H1 (cell line): ENCODE results near the gene RNASET2. TPM values are rescaled to one million over a fixed set of nuclear protein-coding genes. Genes with fewer than 3 reads are reported as not detected.

ENCODE experiments used
- CTCF ChIA-PET: fragments of 300-600 bp; sonication (Branson Sonifier 250); formaldehyde crosslinking; loops from one replicate; lab custom pipeline; 2021; ENCODE audit not compliant: partially characterized antibody; lab: Charles Lee
- POLR2A ChIA-PET: fragments of 300-600 bp; sonication (Branson Sonifier 250); formaldehyde crosslinking; loops from one replicate; lab custom pipeline; 2021; ENCODE audit warnings: inconsistent platforms; ENCODE audit not compliant: partially characterized antibody; lab: Charles Lee
- DNase-seq, 2 experiments: peaks; one replicate each; pipeline versions ENCODE4 v3.0.0 to v3.0.0-alpha.2; 2010 to 2022; ENCODE audit warnings: low spot score in 2 of 2, low read depth in 1 of 2, mixed read lengths in 1 of 2
- FAIRE-seq: peaks from 2 replicates; lab custom pipeline; 2011; peaks lifted over from hg19 to GRCh38; lab: Jason Lieb, UNC
- H2AFZ ChIP-seq: 2 replicates; pipeline ENCODE4 v1.8.1; 2012; ENCODE audit warnings: low read length, inconsistent platforms
- H2AK5ac ChIP-seq: 2 replicates; pipeline ENCODE4 v1.6.1; 2013; ENCODE audit warnings: low read depth, low read length
- H2BK120ac ChIP-seq: replicated peaks from 2 replicates; pipeline ENCODE3; 2013; ENCODE audit warnings: low read depth, low read length, inconsistent platforms
- H2BK12ac ChIP-seq: 2 replicates; pipeline ENCODE4 v1.6.1; 2013; ENCODE audit warnings: low read depth, low read length
- H2BK15ac ChIP-seq: 2 replicates; pipeline ENCODE4 v1.6.1; 2013; ENCODE audit warnings: low read length
- H2BK20ac ChIP-seq: 2 replicates; pipeline ENCODE4 v1.6.1; 2013; ENCODE audit warnings: low read length
- H2BK5ac ChIP-seq: 2 replicates; pipeline ENCODE4 v1.6.1; 2013; ENCODE audit warnings: low read depth, low read length
- H3K14ac ChIP-seq: 2 replicates; pipeline ENCODE4 v1.6.1; 2013; ENCODE audit warnings: inconsistent platforms; ENCODE audit not compliant: insufficient read length
- H3K18ac ChIP-seq: 2 replicates; pipeline ENCODE4 v1.6.1; 2013; ENCODE audit warnings: low read length; ENCODE audit errors: extremely low read depth
- H3K23ac ChIP-seq: 2 replicates; pipeline ENCODE4 v1.6.1; 2013; ENCODE audit warnings: inconsistent platforms; ENCODE audit not compliant: insufficient read length
- H3K23me2 ChIP-seq: 2 replicates; pipeline ENCODE4 v1.6.1; 2013; ENCODE audit warnings: low read depth, low read length
- H3K27ac ChIP-seq: 2 replicates; pipeline ENCODE4 v1.6.1; 2011; ENCODE audit warnings: low read depth, low read length, inconsistent platforms
- H3K27me3 ChIP-seq, 4 experiments: replicated peaks in 1 of 4; 1 replicate in 1 of 4; 2 replicates in 3 of 4; pipeline versions ENCODE4 v1.6.1 to v1.8.1; 2011 to 2013; ENCODE audit warnings: low read length in 3 of 4, mild to moderate bottlenecking in 3 of 4, inconsistent platforms in 2 of 4, mixed read lengths in 2 of 4, moderate library complexity in 1 of 4; ENCODE audit not compliant: control insufficient read depth in 3 of 4, insufficient read depth in 3 of 4; ENCODE audit errors: extremely low read depth in 1 of 4
- H3K36me3 ChIP-seq, 4 experiments: 2 replicates each; pipeline versions ENCODE4 v1.6.1 to v1.8.1; 2011 to 2013; ENCODE audit warnings: mild to moderate bottlenecking in 4 of 4, low read length in 3 of 4, moderate library complexity in 2 of 4, control low read depth in 1 of 4, inconsistent platforms in 1 of 4; ENCODE audit not compliant: insufficient read depth in 4 of 4, control insufficient read depth in 2 of 4
- H3K4ac ChIP-seq: replicated peaks from 2 replicates; pipeline ENCODE3; 2013; ENCODE audit warnings: low read length, low read depth, mixed read lengths, inconsistent platforms; ENCODE audit not compliant: insufficient read length
- H3K4me1 ChIP-seq, 4 experiments: replicated peaks in 1 of 4; 1 replicate in 1 of 4; 2 replicates in 3 of 4; pipeline versions ENCODE4 v1.6.1 to v1.8.1; 2011 to 2013; ENCODE audit warnings: low read length in 3 of 4, inconsistent platforms in 2 of 4, mixed read lengths in 1 of 4; ENCODE audit not compliant: insufficient read depth in 4 of 4, control insufficient read depth in 3 of 4
- H3K4me2 ChIP-seq, 2 experiments: 2 replicates each; pipeline versions ENCODE4 v1.6.1 to v1.8.1; 2011 to 2013; ENCODE audit warnings: low read depth in 2 of 2, low read length in 2 of 2, control low read depth in 1 of 2, inconsistent platforms in 1 of 2, mild to moderate bottlenecking in 1 of 2; ENCODE audit not compliant: insufficient read depth in 1 of 2
- H3K4me3 ChIP-seq, 4 experiments: fragments of 200-600, 300-600 bp in 1 of 4; sonication (generic), shearing (Covaris generic), sonication (Bioruptor Twin) in 1 of 4; 2 replicates each; pipeline versions ENCODE4 v1.5.1 to v1.8.1; 2011 to 2016; ENCODE audit warnings: low read length in 4 of 4, low read depth in 3 of 4, control low read depth in 2 of 4, inconsistent platforms in 2 of 4, mild to moderate bottlenecking in 2 of 4, mixed read lengths in 1 of 4, moderate library complexity in 1 of 4; ENCODE audit not compliant: insufficient read depth in 2 of 4; ENCODE audit errors: extremely low read depth in 1 of 4
- H3K56ac ChIP-seq: replicated peaks from 2 replicates; pipeline ENCODE3; 2013; ENCODE audit warnings: low read depth, mild to moderate bottlenecking, mixed read lengths, low read length, inconsistent platforms; ENCODE audit not compliant: insufficient read length
- H3K79me1 ChIP-seq: 2 replicates; pipeline ENCODE4 v1.6.1; 2013; ENCODE audit warnings: low read depth, low read length, control low read depth
- H3K79me2 ChIP-seq, 2 experiments: 2 replicates each; pipeline versions ENCODE4 v1.6.1 to v1.8.1; 2012 to 2013; ENCODE audit warnings: low read length in 2 of 2, mild to moderate bottlenecking in 2 of 2, inconsistent platforms in 1 of 2; ENCODE audit not compliant: insufficient read depth in 2 of 2, control insufficient read depth in 1 of 2
- H3K9ac ChIP-seq, 4 experiments: replicated peaks in 1 of 4; 1 replicate in 1 of 4; 2 replicates in 3 of 4; pipeline versions ENCODE4 v1.6.1 to v1.8.1; 2011 to 2013; ENCODE audit warnings: low read depth in 3 of 4, low read length in 3 of 4, control low read depth in 2 of 4, mild to moderate bottlenecking in 2 of 4, moderate library complexity in 2 of 4, inconsistent platforms in 1 of 4; ENCODE audit errors: extremely low read depth in 1 of 4
- H3K9me3 ChIP-seq, 2 experiments: 2 replicates each; pipeline versions ENCODE4 v1.6.1 to v1.8.1; 2012 to 2013; ENCODE audit warnings: mild to moderate bottlenecking in 2 of 2, moderate library complexity in 2 of 2, control low read depth in 1 of 2, inconsistent platforms in 1 of 2, low read depth in 1 of 2, low read length in 1 of 2, mixed read lengths in 1 of 2; ENCODE audit not compliant: insufficient read depth in 2 of 2
- H4K20me1 ChIP-seq, 2 experiments: replicated peaks in 1 of 2; 2 replicates each; pipeline versions ENCODE3 to v1.8.1; 2011 to 2013; ENCODE audit warnings: inconsistent platforms in 2 of 2, low read length in 2 of 2, mild to moderate bottlenecking in 1 of 2; ENCODE audit not compliant: insufficient read depth in 2 of 2, control insufficient read depth in 1 of 2
- H4K5ac ChIP-seq: 2 replicates; pipeline ENCODE4 v1.6.1; 2013; ENCODE audit warnings: low read length, low read depth, mixed read lengths, inconsistent platforms; ENCODE audit not compliant: insufficient read length
- H4K8ac ChIP-seq: 2 replicates; pipeline ENCODE4 v1.8.0; 2013; ENCODE audit warnings: mild to moderate bottlenecking, moderate library complexity, low read length, inconsistent platforms; ENCODE audit not compliant: insufficient read depth; ENCODE audit errors: extremely low read depth
- H4K91ac ChIP-seq: replicated peaks from 2 replicates; pipeline ENCODE3; 2013; ENCODE audit warnings: low read length, mixed read lengths, inconsistent platforms; ENCODE audit not compliant: insufficient read length
- WGBS, 2 experiments: shearing (Covaris generic) in 1 of 2; methylation state at CpG; one replicate each; pipeline versions ENCODE4 v1.1.6 to v1.1.7; 2013 to 2015; ENCODE audit warnings: low lambda C conversion rate in 2 of 2, mixed read lengths in 2 of 2, inconsistent platforms in 1 of 2, low coverage in 1 of 2, missing lambda C conversion rate in 1 of 2; ENCODE audit not compliant: insufficient replicate concordance in 2 of 2, insufficient coverage in 1 of 2, insufficient read length in 1 of 2; ENCODE audit errors: extremely low coverage in 1 of 2, missing lambda C conversion rate in 1 of 2; 5-methylcytosine and 5-hydroxymethylcytosine counted together
- polyA plus RNA-seq, 7 experiments: library from polyadenylated mRNA; depleted of rRNA in 3 of 7; stranded (reverse) in 5 of 7; unstranded in 2 of 7; fragments of >200 nt in 5 of 7; fragments of 200-250 nt in 2 of 7; gene quantifications; 1 replicate in 5 of 7; 2 replicates in 1 of 7; 4 replicates in 1 of 7; pipeline versions ENCODE4 v1.2.1 to v1.2.3, GENCODE V29; 2011 to 2013; ENCODE audit warnings: missing spikeins in 2 of 7, mixed read lengths in 2 of 7
- total RNA-seq: library from RNA; stranded (reverse); fragmentation: NEBNext Ultra II Directional; extraction: Animal tissue kit (Norgen Biotek cat#: 25700); gene quantifications from 2 replicates; pipeline ENCODE4 v1.2.1, GENCODE V29; 2021

The RNASET2 gene
- total and polyA plus RNA-seq, 2 of the 8 experiments (the other 6 are each of a cell fraction or from before 2014, with no cell fraction given): 15.7 to 22.9 TPM

DNA sequence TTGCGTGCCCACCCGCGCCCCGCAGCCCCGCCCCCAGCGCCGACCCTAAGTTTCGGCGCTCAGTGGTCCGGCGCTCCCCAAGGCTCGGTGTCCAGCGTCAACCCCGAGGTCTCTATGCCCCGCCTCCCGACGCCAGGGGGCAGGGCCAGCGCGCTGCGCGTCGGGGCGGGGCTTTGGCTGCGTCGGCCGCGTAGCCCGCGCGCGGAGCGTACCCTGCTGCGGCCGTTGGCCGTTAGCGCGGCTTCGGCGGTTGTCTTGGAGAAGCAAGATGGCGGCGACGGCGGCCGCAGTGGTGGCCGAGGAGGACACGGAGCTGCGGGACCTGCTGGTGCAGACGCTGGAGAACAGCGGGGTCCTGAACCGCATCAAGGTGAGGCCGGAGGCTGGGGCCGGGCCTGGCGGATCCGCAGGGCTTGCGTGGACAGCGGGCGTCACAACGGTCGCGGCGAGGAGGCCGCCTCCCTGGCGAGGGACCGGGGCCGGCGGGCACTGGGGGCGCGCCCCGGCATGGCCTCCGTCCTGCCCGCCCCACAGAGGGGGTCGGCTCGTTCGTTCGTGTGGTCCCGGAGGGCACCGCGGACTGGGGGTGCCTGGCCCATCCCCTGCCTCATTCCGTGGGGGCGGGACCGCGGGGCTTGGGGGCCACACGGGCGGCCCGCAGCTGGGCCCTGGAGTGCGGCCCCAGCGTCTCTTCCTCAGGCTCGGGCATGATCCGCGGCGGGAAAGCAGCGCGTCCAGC, 43.0 kb upstream of the RNASET2 start, which contains the start of gene CEP43:
Gene CEP43 (plus strand): TSS at position 253 of the 739 bp plus-strand sequence. CDS start 16 bp downstream, at position 269.
- no peak within 1 kb of the TSS for H2BK15ac ChIP-seq
- H3K18ac ChIP-seq: no peak within 1 kb of the TSS; the same call in 1 of the 2 replicates
- no peak within 1 kb of the TSS for H2BK20ac ChIP-seq
- H3K23ac ChIP-seq: no peak within 1 kb of the TSS
- ChIA-PET POLR2A (interaction anchor here (0.6 to 2.9 kb wide), 14 partner anchors 8 to 373 kb away, joined by 3 to 11 read pairs (median 4); partner anchors contain the start of gene RNASET2), CTCF (interaction anchor here (0.7 to 2.5 kb wide), 9 partner anchors 10 to 224 kb away, joined by 3 to 13 read pairs (median 3); partner anchors contain the start of gene RNASET2)
- WGBS, 2 experiments: 2% methylated on average over 27 of the region's 93 CpGs; no CpG with 5 or more reads in 1 of the 2 experiments
- peaks cover 6 to 8% of the 10 kb centered on the region in 2 experiments for H4K20me1 ChIP-seq
- no peak within 1 kb of the TSS for H2BK120ac ChIP-seq
- H3K79me1 ChIP-seq: peaks cover 13% of the 10 kb centered on the region
- H3K14ac ChIP-seq: no peak within 1 kb of the TSS
- H2BK5ac ChIP-seq: peak within 1 kb of the TSS; percentile 84
- H3K23me2 ChIP-seq: peaks cover 6% of the 10 kb centered on the region; the same call in 1 of the 2 replicates
- peaks cover 2 to 41% (median 10%) of the 10 kb centered on the region in 4 experiments; a peak in 6 of 8 replicates for H3K36me3 ChIP-seq
- H3K9ac ChIP-seq: peak within 1 kb of the TSS; percentile 84 to 89 (median 86)
- H3K4me2 ChIP-seq: peak within 1 kb of the TSS; percentile 83 to 91
- H4K91ac ChIP-seq: peak within 1 kb of the TSS; percentile 57
- peaks cover 0 to 8% (median 4%) of the 10 kb centered on the region in 4 experiments; a peak in 5 of 7 replicates for H3K4me1 ChIP-seq
- H3K4ac ChIP-seq: no peak within 1 kb of the TSS
- FAIRE-seq (no peak), DNase-seq (peak; percentile 84 to 95)
- peak within 1 kb of the TSS; percentile 83 for H3K56ac ChIP-seq
- H2BK12ac ChIP-seq: no peak within 1 kb of the TSS
- H3K79me2 ChIP-seq: peaks cover 4 to 72% of the 10 kb centered on the region in 2 experiments
- H3K4me3 ChIP-seq: peak within 1 kb of the TSS; percentile 80 to 90 (median 85)
- H4K5ac ChIP-seq: peak within 1 kb of the TSS; percentile 93
- H4K8ac ChIP-seq: peak within 1 kb of the TSS; percentile 93
- H3K27ac ChIP-seq: peak within 1 kb of the TSS; percentile 68; the same call in 1 of the 2 replicates
- no peak within 1 kb of the TSS for H2AK5ac ChIP-seq
- H3K27me3 ChIP-seq: no peaks in the 10 kb centered on the region
- H2AFZ ChIP-seq: no peak within 1 kb of the TSS; the same call in 1 of the 2 replicates
- H3K9me3 ChIP-seq: no peaks in the 10 kb centered on the region
